ENCODE results near the gene MED10. TPM values are rescaled to one million over a fixed set of nuclear protein-coding genes. Genes with fewer than 3 reads are reported as not detected.

MED10 gene, protein sequence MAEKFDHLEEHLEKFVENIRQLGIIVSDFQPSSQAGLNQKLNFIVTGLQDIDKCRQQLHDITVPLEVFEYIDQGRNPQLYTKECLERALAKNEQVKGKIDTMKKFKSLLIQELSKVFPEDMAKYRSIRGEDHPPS
- 7.3 and 12.9 TPM in 2 replicates for total RNA-seq

DNA sequence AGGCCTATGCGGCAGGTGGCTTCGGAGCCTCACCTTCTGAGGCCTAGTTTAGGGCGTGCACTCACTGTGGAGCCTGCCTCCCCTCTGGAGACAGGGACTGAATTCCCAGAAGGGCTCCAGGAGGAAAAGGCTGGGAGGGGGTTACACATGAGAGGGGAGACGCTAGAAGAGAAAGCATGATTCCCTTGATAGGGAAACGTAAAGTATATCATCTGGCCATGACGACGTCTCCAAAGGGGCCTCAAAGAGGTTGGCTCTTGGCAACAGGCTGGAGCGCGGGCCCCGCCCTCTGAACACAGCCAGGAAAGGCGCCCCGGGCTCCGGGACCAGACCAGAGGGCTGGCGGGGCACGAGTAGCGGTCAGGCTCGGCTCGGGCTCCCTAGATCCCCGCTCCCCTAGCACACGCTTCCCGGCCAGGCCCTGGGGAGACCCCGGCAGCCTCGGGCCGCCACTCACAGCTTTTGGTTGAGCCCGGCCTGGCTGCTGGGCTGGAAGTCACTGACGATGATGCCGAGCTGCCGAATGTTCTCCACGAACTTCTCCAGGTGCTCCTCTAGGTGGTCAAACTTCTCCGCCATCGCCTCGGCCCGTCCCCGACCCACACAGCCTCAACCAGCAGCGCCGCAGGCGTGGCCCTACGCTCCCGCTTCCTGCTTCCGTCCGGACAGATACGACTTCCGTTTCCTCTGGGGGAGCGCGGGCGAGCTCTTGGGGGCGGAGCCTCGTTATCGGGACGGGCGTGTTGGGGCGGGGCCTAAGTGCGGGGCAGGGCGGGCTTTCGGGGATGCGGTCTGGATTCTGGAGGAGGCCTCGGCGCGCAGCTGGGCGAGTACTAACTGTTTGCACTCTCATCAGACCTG, at the start of gene MED10:
Gene MED10, minus strand, starts transcription at position 643 of the 861 bp plus-strand sequence. Its CDS starts 64 bp downstream, at position 579.
- peak; percentile 80 for DNase-seq (ENCODE audit: low read depth)

DNA sequence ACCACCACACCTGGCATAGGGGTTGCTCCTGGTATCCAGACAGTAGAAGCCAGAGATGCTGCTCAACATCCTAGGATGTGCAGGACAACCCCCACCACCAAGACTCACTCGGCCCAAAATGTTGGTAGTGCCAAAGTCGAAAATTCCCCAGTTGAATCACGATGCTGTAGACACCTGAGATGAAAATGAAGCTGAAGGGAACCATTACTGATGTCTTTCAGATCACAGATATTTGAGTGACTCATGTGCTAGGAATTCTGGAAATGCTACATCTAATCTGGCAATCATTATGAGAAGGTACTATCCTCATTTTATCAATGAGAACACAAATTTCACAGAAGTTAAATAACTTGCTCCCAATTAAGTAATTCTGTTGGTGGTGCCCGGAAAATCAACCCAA, 49.3 kb upstream of the MED10 start:
- DNase-seq (ENCODE audit: low read depth) = no peak

DNA sequence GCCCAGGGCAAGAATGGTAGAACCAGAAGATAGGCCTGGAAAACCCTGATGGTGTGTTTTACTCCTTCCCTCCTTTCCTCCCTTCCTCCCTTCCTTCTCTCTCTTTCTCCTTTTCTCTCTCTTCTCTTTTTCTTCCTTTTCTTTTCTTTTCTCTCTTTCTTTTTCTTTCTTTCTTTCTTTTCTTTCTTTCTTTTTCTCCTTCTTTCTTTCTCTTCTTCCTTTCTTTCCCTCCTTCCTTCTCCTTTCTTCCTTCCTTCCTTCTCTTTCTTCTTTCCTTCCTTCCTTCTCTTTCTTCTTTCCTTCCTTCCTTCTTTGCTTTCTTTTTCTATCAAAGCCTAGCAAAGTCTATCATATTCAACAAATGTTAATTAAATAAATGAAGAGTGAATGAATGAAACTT, 46.4 kb upstream of the MED10 start:
- DNase-seq (ENCODE audit: low read depth) = no peak

DNA sequence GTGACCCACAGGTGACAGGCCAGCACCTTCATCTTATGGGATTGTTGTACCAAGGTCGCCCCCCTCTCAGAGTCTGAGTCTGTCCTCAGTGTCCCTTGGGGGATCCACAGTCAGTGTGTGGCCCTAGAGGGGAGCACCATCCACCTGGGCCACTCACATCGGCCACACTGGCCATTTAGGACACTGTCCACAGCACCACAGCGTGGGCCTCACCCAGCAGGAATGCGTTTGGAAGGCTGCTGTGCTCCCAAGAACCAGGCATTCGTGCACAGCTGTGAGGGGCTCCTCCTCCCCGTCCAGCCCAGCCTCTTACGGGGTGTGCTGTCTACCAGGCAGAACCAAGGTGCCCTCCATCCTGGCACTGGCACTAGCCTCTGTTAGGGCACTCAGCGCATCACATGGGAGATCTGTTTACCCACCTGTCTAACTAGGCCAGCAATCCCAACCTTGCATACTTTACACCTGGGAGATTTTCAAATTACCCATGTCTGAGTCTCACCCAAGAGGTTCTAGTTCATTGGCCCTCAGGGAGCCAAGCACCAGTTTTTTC, 45.8 kb upstream of the MED10 start:
- no peak for DNase-seq (ENCODE audit: low read depth)

DNA sequence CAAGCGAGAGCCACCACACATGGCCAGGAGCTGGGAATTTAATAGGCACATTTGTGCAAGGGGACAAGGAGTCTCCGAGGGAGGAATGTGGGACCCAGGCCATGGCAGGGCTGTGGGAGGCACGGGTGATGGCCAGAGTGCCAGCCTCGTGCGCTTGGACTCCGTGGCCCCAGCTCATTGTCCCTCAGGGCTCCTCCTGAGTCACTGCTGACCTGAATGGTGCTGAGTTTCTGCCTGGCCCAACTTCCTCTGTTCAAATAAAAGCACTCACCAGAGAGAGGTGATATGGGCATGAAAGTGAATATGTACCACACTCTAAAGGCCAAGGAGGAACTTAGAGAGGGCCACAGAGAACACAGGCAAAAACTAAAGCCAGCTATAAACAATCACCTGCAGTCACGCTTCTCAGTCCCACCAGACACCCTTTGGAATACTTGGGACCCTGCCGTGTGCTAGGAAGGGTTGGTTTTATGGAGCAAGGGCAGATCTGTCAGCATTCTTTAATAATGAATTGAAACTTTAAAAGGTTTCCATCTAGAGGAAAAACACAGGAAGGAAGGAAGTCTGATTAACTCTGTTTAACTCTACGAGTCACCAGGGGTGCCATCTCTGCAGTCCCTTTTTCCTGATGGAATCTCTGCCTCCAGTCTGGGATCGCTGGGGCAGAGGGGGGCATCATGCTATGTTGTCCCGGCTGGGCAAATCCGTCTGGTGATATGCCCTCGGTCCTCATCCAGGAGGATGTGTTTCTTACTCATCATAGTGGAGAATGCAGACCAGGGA, 45.2 kb upstream of the MED10 start:
- no peak for DNase-seq (ENCODE audit: low read depth)

DNA sequence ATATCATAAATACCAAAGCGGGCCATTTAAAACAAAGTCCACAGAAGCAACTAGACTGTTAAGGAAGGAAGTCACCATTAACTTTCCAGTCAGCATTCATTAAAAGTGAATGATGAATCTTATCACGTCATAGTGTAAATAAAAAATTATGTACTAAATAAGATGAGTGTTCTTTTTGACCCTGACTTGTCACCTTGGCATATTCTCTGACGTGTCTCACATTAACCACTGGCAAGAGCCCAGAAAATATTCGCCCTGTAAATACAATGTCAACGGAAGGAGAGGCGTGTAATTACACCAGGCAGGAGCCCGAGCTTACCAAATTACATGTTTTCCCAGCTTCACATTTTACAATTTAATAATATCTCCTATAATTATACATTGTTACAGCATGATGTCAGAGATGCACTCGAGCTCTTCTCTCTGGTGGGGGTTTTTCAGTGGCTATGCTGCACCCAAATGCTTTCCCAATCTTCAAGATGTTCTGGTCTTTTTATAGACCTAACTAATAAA, 41.0 kb upstream of the MED10 start:
- no peak for DNase-seq (ENCODE audit: low read depth)

DNA sequence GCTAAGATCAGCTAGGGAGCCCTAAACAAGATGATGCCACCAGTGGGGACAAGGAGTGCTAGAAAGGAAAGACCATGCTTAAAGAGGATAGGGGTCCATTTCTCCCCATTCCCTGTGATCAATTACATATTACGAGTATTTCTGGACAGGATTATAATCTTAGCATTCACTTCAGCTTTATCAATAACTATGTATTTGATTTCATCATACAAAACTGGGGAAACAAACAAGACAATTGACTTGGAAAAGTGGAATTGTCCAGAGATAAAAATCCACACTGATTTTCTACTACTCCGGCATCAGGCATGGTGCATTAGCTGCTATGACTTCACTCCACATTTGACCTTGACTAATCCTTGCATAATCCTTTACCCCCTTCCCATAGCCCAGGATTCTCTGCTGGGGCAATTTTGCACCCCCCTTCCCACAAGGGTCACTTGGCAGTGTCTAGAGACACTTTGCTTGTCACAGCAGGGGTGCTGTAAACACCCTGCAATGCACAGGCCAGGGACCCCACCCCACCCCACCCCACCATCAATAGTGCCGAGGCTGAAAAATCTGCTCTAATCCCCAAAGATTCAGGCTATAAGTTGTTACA, 40.4 kb upstream of the MED10 start:
- no peak for DNase-seq (ENCODE audit: low read depth)

DNA sequence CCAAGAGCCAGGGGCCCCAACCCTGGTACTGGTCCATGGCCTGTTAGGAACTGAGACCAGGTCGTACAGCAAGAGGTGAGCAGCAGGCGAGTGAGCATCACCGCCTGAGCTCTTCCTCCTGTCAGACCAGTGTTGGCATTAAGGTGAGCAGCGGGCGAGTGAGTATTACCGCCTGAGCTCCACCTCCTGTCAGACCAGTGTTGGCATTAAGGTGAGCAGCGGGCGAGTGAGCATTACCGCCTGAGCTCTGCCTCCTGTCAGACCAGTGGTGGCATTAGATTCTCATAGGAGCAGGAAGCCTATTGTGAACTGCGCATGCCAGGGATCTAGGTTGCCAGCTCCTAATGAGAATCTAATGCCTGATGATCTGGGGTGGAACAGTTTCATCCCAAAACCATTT, 39.3 kb upstream of the MED10 start:
- no peak for DNase-seq (ENCODE audit: low read depth)

DNA sequence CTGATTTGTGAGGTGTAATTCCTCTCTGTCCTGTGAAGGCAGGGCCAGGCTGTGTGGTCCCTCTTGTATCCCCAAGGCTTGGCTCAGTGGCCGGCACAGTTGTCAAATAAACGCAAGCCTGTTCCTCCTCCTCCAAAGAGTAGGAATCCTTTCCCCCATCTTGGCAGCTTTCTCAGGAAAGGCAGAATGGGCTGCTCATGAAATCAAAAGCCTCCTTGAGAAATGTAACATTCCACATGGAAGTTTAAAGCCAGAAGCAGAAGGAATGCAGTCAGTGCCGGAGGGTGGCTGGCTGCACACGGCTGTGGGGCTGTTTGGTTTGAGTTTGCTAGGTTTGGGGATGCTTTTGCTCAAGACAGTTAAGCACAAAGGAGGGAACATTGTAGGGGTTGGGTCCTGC, 34.5 kb upstream of the MED10 start:
- no peak for DNase-seq (ENCODE audit: low read depth)

DNA sequence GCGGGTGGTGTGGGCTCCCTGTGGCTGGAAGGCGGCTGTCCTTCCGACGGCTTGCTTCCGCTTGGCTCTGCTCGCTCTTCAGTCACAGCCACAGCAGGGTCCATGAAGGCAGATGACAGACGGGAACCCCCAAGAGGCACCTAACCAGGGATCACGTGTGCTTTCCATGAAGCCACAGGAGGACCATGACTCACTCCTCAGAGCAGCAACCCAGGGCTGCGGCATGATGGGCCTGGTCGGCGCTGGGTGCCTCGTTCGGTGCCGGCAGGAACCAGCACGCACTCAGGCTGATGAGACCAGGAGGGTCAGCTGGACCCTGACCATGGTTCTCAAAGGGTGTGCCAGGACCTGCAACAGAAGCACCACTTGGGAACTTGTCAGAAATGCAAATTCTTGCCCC, 32.8 kb upstream of the MED10 start:
- no peak for DNase-seq (ENCODE audit: low read depth)

DNA sequence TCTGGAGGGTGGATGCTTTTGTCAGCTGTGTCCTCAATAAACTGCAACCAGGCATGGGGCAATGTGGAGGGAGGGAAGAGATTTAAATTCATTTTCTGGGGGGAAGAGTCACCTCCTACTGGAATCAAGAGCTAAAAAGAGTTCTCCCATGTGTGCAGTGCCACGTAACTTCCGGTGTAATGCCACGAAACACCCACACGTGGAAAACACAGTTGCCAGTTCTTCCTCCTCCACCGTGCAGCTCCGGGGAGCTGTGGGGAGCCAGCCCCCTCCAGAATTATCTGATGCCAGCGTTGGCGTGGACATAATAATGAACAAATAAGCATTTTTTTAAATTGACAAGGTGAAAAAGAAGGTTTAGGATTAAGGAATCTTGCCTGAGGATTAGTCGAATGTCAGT, 32.1 kb upstream of the MED10 start:
- no peak for DNase-seq (ENCODE audit: low read depth)

DNA sequence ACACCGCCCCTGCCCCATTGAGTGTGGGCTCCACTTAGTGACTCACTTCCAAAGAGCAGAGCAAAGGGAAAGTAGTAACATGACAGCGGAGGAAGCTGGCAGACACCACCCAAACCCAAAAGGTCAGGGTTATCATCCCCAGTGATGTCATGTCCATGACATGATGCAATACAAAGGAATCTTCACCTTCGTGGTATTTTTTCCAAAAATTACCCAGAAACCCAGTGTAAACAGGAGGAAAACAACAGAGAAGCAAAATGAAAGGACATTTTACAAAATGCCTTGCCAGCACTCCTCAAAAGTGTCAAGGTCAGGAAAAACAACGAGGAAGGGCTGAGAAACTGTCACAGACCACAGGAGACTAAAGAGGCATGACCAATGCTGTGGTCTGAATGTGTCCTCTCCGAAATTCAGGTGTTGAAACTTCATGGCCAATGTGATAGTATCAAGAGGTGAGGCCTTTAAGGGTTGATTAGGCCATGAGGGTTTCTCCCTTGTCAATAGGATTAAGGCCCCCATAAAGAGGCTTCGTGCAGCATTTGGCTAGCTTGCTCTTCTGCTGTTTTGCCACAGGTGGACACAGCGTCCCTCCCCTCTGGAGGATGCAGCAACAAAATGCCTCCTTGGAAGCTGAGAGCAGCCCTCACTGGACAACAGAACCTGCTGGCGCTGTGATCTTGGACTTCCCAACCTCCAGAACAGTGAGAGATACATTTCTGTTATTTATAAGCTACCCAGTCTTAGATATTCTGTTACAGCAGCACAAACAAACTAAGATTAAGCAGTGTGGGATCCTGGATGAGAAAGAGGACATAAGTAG, 30.5 kb upstream of the MED10 start:
- DNase-seq (ENCODE audit: low read depth) = no peak

DNA sequence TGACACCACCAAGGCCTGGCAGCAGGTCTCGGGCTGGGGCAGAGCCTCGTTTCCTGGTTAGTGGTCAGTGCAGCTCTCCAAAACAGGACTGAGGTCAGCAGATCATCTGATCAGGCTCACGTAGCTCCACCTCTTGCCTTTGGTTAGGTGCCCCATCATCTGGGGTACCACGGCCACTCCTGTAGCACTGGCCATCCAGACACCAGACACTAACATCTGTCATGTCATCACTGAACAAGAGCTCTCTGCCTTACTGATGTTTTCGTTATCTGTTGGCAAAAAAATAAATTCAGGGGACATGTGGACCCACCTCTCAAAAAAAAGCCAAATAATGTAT, 29.9 kb upstream of the MED10 start:
- DNase-seq (ENCODE audit: low read depth) = no peak

DNA sequence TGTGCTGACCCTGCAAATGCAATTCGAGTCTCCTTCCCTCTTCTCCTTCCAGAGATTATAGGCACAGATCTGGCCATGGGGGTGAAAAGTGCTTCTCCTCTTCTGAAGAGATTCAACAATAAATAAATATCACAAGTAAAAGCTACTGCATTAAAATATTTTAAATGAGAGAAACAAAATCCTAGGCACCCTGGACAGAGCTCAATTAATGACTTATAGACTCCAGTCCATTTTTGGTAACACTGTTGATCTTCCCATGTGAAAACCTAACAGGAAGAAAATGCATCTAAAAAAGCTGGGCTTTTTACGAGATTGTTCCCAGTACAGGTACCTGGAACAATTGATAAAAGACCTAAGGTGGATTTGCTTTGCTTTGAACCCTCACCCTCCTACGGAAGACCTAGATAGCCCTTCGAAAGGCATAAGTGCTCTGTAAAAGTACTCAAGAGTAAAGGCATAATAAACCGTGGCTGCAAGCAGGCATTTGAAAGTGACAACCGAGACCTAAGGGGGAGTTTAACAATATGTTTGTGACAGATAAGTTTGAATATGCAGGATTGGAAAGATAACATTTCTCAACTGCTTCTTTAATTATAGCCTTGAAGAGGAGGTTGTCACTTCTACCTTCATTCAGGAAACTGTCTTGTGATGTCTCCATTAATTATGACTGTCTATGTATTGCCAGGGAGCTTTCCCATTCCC, 29.4 kb upstream of the MED10 start:
- DNase-seq (ENCODE audit: low read depth) = no peak

DNA sequence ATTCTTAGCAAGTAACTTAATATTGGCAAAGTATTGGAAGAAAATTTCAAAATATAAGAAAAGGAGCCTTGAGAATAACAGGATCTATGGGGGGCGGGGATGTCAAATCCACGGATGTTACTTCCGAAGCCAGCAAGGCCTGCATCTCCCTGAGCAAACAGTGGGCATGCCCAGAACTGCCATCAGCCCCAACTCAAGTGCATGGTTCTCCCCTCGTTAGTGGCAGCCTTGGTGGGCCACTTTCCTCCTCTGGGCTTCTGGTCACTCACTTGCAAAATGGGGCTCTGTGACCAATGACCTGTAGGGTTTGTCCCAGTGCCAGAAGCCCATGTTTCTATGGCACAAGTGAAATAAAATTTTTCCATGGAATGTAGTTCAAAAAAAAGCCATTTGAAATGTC, 27.2 kb upstream of the MED10 start:
- DNase-seq (ENCODE audit: low read depth) = no peak

DNA sequence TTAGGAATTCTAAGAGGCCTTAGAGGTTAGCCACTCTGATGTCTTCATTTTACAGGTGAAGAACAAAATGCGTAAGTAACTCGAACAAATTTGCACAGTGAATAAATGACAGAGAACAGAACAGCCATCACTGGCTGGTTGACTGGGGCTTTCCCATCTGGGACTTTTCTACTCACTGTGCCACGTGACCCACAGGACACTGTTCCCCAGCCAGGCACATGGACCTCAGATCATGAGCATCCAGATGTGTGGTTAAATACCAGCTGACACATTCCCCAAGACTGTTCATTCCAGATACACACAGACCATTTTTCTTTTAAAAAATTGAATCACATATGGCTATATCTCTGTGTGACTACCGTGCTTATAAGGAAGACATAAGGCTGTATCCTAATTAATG, 25.8 kb upstream of the MED10 start:
- no peak for DNase-seq (ENCODE audit: low read depth)

DNA sequence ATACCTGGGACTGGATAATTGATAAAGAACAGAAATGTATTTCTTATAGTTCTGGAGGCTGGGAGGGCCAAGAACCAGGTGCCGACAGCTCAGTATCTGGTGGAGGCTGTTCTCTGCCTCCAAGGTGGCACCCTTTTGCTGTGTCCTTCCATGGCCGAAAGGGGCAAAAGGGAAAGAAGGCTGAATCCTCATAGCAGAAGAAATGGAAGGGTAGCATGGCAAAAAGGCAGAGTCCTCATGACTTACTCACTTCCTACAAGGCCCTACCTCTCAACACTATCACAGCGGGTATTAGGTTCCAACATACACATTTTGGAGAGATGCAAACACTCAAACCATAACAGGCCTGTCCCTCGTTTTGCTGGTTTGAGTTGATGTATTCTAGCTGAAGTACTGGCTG, 25.1 kb upstream of the MED10 start:
- DNase-seq (ENCODE audit: low read depth) = no peak

DNA sequence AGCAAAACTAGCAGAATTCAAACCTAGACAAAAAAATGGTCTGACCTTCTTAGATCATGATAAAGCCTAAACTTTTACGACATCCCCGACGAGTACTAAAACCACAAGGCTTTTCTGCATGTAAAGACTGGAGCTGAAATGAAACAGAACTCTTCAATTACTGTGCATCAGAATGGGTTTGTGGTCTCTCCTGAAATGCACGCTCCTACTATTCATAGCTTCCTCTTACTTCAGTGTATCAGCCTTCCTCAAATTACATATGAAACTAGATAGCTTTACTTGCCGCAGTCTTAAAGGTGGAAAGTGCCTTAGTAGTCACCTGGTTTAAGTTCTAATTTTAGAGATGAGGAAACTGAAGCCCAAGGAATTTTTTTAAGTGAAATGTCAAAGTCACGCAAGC, 24.6 kb upstream of the MED10 start:
- no peak for DNase-seq (ENCODE audit: low read depth)

DNA sequence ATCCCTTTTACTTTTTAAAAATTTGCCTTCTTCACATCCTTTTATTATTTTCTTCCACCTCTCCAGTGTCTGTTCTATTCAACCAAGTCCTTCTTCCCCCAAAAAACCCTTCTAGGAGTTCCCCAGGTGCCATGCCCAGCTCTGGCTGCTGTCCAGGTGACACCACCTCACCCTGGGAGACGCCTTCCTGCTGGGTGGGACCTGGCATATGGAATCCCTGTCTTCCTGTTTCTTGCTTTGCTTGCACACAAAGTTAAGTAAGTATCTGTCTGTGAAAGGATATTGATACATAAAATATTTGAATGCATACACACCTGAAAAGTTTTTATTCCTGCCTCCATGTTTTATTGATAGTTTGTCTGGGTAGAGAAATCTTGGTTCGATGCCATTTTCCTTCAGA, 23.1 kb upstream of the MED10 start:
- DNase-seq (ENCODE audit: low read depth) = no peak

All from renal cortical epithelial cell (primary cell).